Measurements from ENCODE around the gene PPP3CA. TPM values are rescaled to one million over a fixed set of nuclear protein-coding genes. Genes with fewer than 3 reads are reported as not detected.

The PPP3CA gene
- total and polyA plus RNA-seq, 2 of the 13 experiments (the other 11 are each of a cell fraction or from before 2014, with no cell fraction given), result 4.8 to 13.2 TPM

GRCh38 chr4:101114936-101115372 lies 232.4 kb downstream of the PPP3CA start (continued):
- TF ChIP-seq MTF2 (CRISPR knock-in tag; IDR thresholded peaks at IDR 0.05; ENCODE audit: borderline replicate concordance), result no peak
- TF ChIP-seq ZNF790 (CRISPR knock-in tag; IDR thresholded peaks at IDR 0.05; ENCODE audit: borderline replicate concordance), result no peak
- TF ChIP-seq ZMAT3 (CRISPR knock-in tag; conservative IDR thresholded peaks at IDR 0.05), result no peak
- TF ChIP-seq ATF7-NPFF (CRISPR knock-in tag; IDR thresholded peaks at IDR 0.05; ENCODE audit: low read depth), result no peak
- TF ChIP-seq FOSL1 (CRISPR knock-in tag; IDR thresholded peaks at IDR 0.05; ENCODE audit: borderline replicate concordance), result peak; percentile 31; the same call in 1 of the 2 replicates
- TF ChIP-seq KMT2B (CRISPR knock-in tag; IDR thresholded peaks at IDR 0.05), result 0 out of 2 replicates have a peak, but pooled peaks have one; percentile 28
- TF ChIP-seq ZFP36 (IDR thresholded peaks at IDR 0.05; ENCODE audit: borderline replicate concordance, low read depth, low read length, partially characterized antibody), result no peak
- no peak for TF ChIP-seq GPBP1L1 (CRISPR knock-in tag; IDR thresholded peaks at IDR 0.05)
- 0 out of 2 replicates have a peak, but pooled peaks have one; percentile 6 for TF ChIP-seq TCF7L2 (IDR thresholded peaks at IDR 0.05; ENCODE audit: low read depth, low read length)
- TF ChIP-seq NFYC (CRISPR knock-in tag; IDR thresholded peaks at IDR 0.05), result no peak
- no peak for TF ChIP-seq RFXAP (CRISPR knock-in tag; IDR thresholded peaks at IDR 0.05; ENCODE audit: borderline replicate concordance)
- TF ChIP-seq TCF12 (IDR thresholded peaks at IDR 0.05), result no peak
- no peak for TF ChIP-seq TCF12 (CRISPR knock-in tag; IDR thresholded peaks at IDR 0.05)
- no peak for TF ChIP-seq KDM1A (CRISPR knock-in tag; IDR thresholded peaks at IDR 0.05)
- no peak for TF ChIP-seq DR1 (CRISPR knock-in tag; IDR thresholded peaks at IDR 0.05)
- TF ChIP-seq ZNF350 (CRISPR knock-in tag; IDR thresholded peaks at IDR 0.05; ENCODE audit: borderline replicate concordance, low read depth), result no peak
- no peak for TF ChIP-seq FIP1L1 (IDR thresholded peaks at IDR 0.05; ENCODE audit: borderline replicate concordance, insufficient read depth, low read depth, low read length)
- 0 out of 2 replicates have a peak, but pooled peaks have one; percentile 37 for TF ChIP-seq ZBTB20 (CRISPR knock-in tag; IDR thresholded peaks at IDR 0.05; ENCODE audit: borderline replicate concordance, low read depth)
- peak; percentile 35; the same call in 1 of the 2 replicates for TF ChIP-seq NR2F2 (IDR thresholded peaks at IDR 0.05; ENCODE audit: borderline replicate concordance, low read depth)
- no peak for TF ChIP-seq MLXIP (CRISPR knock-in tag; IDR thresholded peaks at IDR 0.05; ENCODE audit: borderline replicate concordance)
- TF ChIP-seq TAF15 (IDR thresholded peaks at IDR 0.05; ENCODE audit: low read depth, low read length, poor library complexity, severe bottlenecking), result no peak
- no peak for TF ChIP-seq ZNF724P (CRISPR knock-in tag; IDR thresholded peaks at IDR 0.05; ENCODE audit: borderline replicate concordance)
- TF ChIP-seq KDM5A (IDR thresholded peaks at IDR 0.05; ENCODE audit: borderline replicate concordance, low read length), result no peak
- no peak for TF ChIP-seq RNF2 (conservative IDR thresholded peaks at IDR 0.05; ENCODE audit: low read depth)
- 0 out of 2 replicates have a peak, but pooled peaks have one; percentile 27 for TF ChIP-seq STAT5B (CRISPR knock-in tag; IDR thresholded peaks at IDR 0.05)
- TF ChIP-seq ETV5 (CRISPR knock-in tag; IDR thresholded peaks at IDR 0.05; ENCODE audit: borderline replicate concordance), result no peak; the same call in 1 of the 2 replicates
- no peak for TF ChIP-seq AKAP8 (CRISPR knock-in tag; IDR thresholded peaks at IDR 0.05)
